MM.1S (cell line): Measurements from ENCODE around the gene EML3.

ENCODE experiments used
- CTCF ChIP-seq: fragments of 300-600 bp; sonication (generic); IDR thresholded peaks from 2 replicates; pipeline ENCODE4 v1.5.1; 2016; ENCODE audit warnings: antibody characterized with exemption, low read length, mixed read lengths
- EZH2 ChIP-seq: fragments of 300-600 bp; sonication (generic); optimal IDR thresholded peaks from 2 replicates; pipeline ENCODE3; 2017; ENCODE audit warnings: low read depth, mild to moderate bottlenecking, antibody characterized with exemption, low read length, mixed read lengths
- EZH2phosphoT487 ChIP-seq: fragments of 300-600 bp; sonication (generic); IDR thresholded peaks from 2 replicates; pipeline ENCODE4 v1.6.1; 2018; ENCODE audit warnings: antibody characterized with exemption, low read length

DNA sequence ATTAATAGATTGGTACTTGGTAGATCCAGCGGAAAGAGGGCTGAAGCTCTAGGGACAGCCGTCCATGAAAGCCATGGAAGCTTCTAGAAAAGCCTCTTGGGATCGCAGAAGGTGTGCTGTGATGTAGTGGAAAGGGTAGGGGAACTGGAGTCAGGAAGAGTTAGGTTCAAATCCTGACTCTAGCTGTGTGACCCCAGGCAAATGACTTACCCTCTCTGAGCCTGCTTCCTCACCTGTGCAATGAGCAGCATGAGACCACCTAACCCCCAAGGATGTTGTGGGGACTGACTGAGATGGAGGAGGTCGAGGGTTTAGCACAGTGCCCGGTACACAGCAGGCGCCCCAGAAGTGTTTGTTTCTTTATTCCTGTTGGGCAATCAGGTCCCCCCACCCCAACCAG lies 2.2 kb downstream of the EML3 start:
- TF ChIP-seq CTCF (no peak), EZH2 (no peak), EZH2phosphoT487 (no peak)
